Umbilical cord (tissue), 2 donors: ENCODE results near the gene EFNB3. TPM values are rescaled to one million over a fixed set of nuclear protein-coding genes. Genes with fewer than 3 reads are reported as not detected.

ENCODE experiments used
- DNase-seq: peaks from one replicate; pipeline ENCODE4 v3.0.0-alpha.2; 2015; ENCODE audit warnings: low spot score
- total RNA-seq: library from RNA; depleted of rRNA; stranded (reverse); fragments of >200 nt; gene quantifications from one replicate; pipeline ENCODE4 v1.2.3, GENCODE V29; 2014; ENCODE audit warnings: low replicate concordance; ENCODE audit not compliant: insufficient read depth

Gene EFNB3
- total RNA-seq, 1 donor from 2014 or later: 1.9 TPM

DNA sequence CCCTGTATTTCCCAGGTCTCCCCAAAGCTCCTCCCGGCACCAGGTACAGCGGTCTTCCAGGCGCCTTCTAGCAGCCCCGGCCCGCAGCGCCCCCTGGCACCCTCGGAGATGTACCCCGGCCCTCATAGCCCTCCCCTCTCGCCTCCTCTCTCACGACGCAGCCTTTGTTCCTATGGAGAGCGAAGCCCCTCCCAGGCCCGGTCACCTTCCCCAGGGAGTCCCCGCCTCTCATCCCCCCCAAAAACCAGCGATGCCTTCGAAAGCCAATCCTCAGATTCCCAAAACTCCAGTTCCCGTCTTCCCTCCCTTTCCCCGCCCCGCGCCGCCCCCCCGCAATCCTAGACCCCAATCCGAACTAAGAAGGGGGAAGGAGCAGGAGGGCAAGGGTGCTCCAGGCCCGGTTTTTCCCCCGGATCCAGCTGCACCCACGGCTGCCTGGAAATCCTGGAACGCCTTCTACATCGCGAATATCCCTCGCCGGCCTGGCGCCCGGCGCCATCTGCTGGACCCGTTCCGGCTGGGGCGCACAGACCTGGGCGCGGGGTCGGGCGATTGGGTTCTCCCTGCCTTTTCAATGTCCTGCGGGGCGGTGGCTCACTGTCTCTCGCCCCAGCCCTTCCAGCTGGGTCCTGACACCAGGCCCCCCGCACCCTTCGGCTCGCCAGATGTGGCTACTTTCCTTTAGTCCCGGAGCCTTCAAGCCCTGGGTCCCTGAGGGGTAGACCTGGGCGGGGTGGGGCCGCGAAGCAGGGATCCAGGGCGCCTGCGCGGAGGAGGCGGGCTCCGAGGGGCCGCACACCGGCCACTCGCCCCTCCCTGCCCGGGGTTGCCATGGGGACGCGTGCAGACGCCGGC lies 12.1 kb downstream of the EFNB3 start, which contains the start of gene DNAH2:
TSS of gene DNAH2 (plus strand) at position 844 of the 855 bp plus-strand sequence. CDS start 1,991 bp downstream, outside the sequence.
- DNase-seq: peak; percentile 96

GRCh38 chr17:7717756-7718350 lies 12.9 kb downstream of the EFNB3 start:
- DNase-seq: peak; percentile 33

- DNase-seq: no peak
Measured at GRCh38 chr17:7719661-7720060, 14.7 kb downstream of the EFNB3 start.

GRCh38 chr17:7720125-7720524 lies 15.1 kb downstream of the EFNB3 start:
- DNase-seq: no peak

- no peak for DNase-seq
Measured at GRCh38 chr17:7721612-7722011, 16.6 kb downstream of the EFNB3 start.

DNA sequence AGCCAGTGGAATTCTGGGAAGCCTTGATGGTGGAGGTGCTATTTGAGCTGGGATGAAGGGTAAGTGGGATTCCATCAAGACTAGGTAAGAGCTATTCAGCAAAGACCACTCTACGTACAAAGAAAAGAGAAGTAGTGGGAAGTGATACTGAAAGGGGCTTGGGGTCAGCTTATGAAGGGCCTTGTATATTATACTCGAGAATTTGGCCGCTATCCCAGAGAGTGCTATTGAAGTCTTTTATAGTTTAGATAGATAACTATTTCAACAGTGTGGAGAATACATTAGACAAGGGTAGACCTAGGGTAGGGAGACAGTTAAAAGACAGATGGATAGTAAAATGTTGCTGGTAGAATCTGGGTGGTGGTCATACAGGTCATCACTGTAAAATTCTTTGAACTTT lies 22.9 kb downstream of the EFNB3 start:
- DNase-seq: no peak

DNA sequence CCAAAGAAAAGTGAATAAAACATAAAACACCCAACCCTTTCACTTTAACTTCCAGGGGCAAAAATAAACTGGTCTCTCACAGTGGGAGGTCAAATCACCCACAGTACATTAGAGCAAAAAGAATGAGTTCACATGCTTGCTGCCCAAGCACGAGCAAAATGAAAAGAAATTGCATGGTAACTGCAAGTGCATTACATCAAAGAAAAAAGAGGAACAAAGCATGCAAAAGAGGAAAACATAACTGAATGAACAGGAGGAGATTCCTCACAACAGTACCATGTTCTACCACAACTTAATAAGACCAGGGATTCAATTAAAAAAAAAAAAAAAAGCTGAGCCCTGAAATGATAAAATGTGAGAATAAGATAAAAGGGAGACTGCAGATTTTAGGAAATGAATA lies 24.8 kb downstream of the EFNB3 start:
- no peak for DNase-seq

DNA sequence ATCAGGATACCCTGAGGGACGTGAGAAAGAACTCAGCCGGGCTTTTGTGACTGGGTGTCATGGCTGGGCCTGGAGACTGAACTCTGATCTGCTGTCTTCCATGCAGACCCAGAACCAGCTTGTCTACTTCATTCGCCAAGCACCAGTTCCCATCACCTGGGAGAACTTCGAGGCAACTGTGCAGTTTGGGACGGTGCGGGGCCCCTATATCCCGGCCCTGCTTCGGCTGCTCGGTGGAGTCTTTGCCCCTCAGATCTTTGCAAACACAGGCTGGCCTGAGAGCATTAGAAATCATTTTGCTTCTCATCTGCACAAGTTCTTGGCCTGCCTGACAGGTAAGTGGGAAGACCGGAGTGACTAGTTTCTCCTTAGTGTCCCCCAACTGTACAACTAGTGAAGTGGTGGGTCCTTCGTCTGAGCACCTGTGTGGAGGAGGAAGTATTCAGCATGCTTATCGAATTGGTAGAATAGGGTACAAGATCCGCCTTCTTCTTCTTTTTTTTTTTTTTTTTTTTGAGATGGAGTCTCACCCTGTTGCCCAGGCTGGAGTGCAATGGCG lies 28.1 kb downstream of the EFNB3 start:
- DNase-seq: peak; percentile 29

DNA sequence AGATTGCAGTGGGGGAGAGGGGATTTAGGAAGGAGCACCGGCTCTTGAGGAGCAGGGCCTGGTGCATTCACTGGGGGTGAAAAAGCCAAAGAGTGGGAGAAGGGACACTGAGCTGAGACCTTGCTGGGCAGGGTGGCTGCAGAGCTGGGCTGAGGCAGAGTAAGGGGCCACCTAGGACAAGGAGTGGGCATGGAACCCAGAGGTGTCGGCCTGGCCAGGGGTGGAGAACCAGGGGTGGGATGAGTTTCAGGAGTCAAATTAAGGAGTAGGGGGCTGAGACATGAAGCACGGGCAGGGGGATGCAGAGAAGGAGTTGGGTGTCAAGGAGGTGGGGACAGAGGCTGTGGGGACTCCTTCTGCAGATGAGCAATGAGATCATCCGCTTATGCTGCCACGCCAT lies 32.6 kb downstream of the EFNB3 start:
- no peak for DNase-seq

GRCh38 chr17:7739746-7740145 lies 34.7 kb downstream of the EFNB3 start:
- no peak for DNase-seq

GRCh38 chr17:7740481-7741001 lies 35.5 kb downstream of the EFNB3 start:
- DNase-seq: no peak

DNA sequence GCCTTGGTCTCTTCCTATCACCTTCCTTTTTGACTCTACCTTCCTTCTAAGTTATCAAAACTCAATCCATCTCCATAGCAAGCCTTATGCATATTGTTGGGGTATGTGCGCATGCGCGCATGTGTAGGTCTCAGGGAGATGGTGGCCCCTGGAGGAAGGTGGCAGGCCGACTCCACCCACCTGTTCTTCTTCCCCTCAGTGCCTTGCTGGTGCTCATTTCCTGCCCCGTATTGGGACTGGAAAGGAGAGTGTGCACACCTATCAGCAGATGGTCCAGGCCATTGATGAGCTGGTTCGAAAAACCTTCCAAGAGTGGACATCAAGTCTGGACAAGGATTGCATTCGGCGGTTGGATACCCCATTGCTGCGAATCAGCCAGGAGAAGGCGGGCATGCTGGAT lies 37.7 kb downstream of the EFNB3 start:
- no peak for DNase-seq

- DNase-seq: no peak
Measured at GRCh38 chr17:7744416-7744815, 39.4 kb downstream of the EFNB3 start.

DNA sequence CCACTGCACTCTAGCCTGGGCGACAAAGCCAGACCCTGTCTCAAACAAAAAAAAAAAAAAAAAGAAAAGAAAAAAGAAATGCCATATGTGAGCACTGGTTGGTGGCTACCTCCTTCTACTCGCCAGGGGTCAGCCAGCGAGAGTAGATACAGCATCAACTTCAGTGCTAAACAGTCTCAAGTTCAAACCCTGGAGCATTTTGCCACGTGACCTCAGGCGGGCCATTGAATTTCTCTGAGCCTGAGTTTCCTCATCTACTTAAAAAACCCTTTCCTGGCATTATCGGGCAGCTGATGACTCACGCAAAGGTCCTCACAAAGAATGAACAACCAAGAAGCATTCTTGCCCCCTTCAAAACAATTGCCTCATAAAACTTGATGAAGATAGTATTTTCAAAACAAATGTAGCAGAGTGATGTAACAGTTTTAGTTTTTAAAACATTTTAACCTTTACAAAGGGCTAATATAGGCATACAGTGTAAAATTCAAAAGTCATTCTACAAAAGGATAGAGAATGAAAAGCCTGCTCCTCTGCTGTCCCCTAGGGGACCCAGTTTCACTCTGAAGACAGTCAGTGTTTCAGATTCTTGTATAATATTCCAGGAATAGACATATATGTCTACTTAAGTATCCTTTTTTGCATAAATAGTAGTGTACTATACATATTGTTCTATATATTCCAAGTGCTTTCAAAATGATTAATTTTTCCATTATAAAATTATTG lies 40.9 kb downstream of the EFNB3 start:
- DNase-seq: peak; percentile 71

- peak; percentile 96 for DNase-seq
Measured at GRCh38 chr17:7747635-7748071, 42.7 kb downstream of the EFNB3 start.

GRCh38 chr17:7748076-7748775 lies 43.2 kb downstream of the EFNB3 start:
- no peak for DNase-seq

DNA sequence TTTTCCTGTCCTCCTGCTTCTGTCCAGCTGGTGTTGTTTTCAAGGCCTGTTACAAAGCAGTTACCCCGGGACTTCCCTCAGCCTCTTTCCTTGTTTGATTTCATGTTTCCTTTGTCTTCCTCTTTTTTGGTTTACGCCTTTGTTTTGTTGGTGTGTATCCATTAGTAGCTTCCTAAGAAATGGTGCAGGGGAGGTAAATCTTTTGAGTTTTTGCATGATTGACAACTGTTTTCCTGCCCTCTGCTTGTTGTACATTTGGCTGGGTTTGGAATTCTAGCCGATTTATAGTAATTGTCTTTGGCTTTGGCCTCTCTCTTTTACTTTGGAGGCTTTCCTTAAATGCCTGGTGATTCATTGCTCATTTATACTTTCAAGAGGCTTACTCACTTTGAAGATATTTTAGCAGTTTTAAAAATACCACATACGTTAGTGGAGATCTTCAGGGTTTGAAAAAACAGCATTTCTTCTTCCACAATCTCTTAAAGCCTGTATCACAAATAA lies 45.4 kb downstream of the EFNB3 start:
- peak; percentile 78 for DNase-seq

DNA sequence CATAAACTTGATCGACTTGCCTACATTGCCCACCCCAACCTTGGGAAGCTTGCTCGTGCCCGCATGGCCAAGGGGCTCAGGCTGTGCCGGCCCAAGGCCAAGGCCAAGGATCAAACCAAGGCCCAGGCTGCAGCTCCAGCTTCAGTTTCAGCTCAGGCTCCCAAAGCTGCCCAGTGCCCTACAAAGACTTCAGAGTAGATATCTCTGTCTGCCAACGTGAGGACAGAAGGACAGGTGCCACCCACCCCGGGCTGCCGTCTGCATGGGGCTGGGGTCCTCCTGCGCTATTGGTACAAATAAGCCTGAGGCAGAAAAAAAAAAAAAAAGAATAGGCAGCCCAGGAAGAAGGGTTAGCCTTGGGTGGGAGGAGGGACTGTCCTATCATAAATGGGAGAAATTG lies 49.7 kb downstream of the EFNB3 start:
- no peak for DNase-seq

- no peak for DNase-seq
Measured at GRCh38 chr17:7755095-7755890, 50.3 kb downstream of the EFNB3 start.

DNA sequence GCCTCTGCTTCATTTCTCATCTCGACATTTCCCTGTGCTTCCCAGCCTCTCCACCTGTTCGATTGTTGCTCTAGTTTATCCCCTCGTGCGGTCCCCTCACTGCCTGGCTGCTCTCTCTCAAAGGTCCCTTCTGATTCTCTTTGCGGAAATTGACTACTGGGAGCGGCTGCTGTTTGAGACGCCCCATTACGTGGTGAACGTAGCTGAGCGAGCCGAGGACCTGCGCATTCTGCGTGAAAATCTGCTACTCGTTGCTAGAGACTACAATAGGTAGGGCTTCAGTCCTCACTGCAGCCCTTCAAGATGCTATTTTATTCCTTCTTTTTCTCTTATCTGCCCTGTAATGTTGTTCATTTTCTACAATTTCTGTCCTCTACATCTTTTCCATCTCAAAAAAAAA lies 52.0 kb downstream of the EFNB3 start:
- DNase-seq: no peak
